ENCODE results near the gene CARNS1. TPM values are rescaled to one million over a fixed set of nuclear protein-coding genes. Genes with fewer than 3 reads are reported as not detected.

Gene CARNS1
- polyA plus RNA-seq, 1 donor from 2014 or later = not detected

GRCh38 chr11:67457453-67457852 lies 42.0 kb downstream of the CARNS1 start:
- no peaks in the 10 kb centered on the region for H4K20me1 ChIP-seq (ENCODE audit: insufficient read depth)
- no peaks in the 10 kb centered on the region for H3K9me3 ChIP-seq (ENCODE audit: low read length)
- no peak overlapping the region for H3K9ac ChIP-seq (ENCODE audit: low read length)
- H3K27me3 ChIP-seq (ENCODE audit: insufficient read depth, low read depth, low read length) = no peaks in the 10 kb centered on the region
- no peaks in the 10 kb centered on the region for H3K9me2 ChIP-seq (ENCODE audit: insufficient read depth, low read length)
- TF ChIP-seq MXI1 (conservative IDR thresholded peaks at IDR 0.05; ENCODE audit: poor library complexity, severe bottlenecking) = no peak
- TF ChIP-seq RAD21 (conservative IDR thresholded peaks at IDR 0.05) = no peak
- no peak for TF ChIP-seq TAF1 (IDR thresholded peaks at IDR 0.05; ENCODE audit: low read depth)
- TF ChIP-seq EP300 (conservative IDR thresholded peaks at IDR 0.05; ENCODE audit: poor library complexity, severe bottlenecking) = no peak
- no peak for TF ChIP-seq SMC3 (conservative IDR thresholded peaks at IDR 0.05; ENCODE audit: poor library complexity)
- TF ChIP-seq POLR2AphosphoS5 (IDR thresholded peaks at IDR 0.05) = no peak
- TF ChIP-seq REST (IDR thresholded peaks at IDR 0.05; ENCODE audit: borderline replicate concordance) = no peak
- TF ChIP-seq EZH2 (IDR thresholded peaks at IDR 0.05; ENCODE audit: borderline replicate concordance, insufficient read depth, low read length, poor library complexity, severe bottlenecking) = no peak
- TF ChIP-seq CTCF (IDR thresholded peaks at IDR 0.05; ENCODE audit: poor library complexity, severe bottlenecking) = no peak
- no peak overlapping the region for H3K27ac ChIP-seq (ENCODE audit: low read length)
- H3K36me3 ChIP-seq (ENCODE audit: insufficient read depth, low read length) = no peaks in the 10 kb centered on the region
- H3K4me2 ChIP-seq (ENCODE audit: low read length) = no peak overlapping the region
- no peak overlapping the region for H2AFZ ChIP-seq (ENCODE audit: low read depth, low read length)
- no peaks in the 10 kb centered on the region for H3F3A ChIP-seq (ENCODE audit: insufficient read depth, low read length, poor library complexity, severe bottlenecking)
- no peak overlapping the region for H3K4me3 ChIP-seq (ENCODE audit: low read length)
- no peaks in the 10 kb centered on the region for H3K79me2 ChIP-seq (replicated peaks; ENCODE audit: insufficient read depth, low read length)

GRCh38 chr11:67458266-67458665 lies 42.8 kb downstream of the CARNS1 start:
- H3K36me3 ChIP-seq (ENCODE audit: insufficient read depth, low read length) = no peaks in the 10 kb centered on the region
- H3K9ac ChIP-seq (ENCODE audit: low read length) = no peak overlapping the region
- no peak overlapping the region for H3K27ac ChIP-seq (ENCODE audit: low read length)
- no peaks in the 10 kb centered on the region for H4K20me1 ChIP-seq (ENCODE audit: insufficient read depth)
- TF ChIP-seq POLR2AphosphoS5 (IDR thresholded peaks at IDR 0.05) = no peak
- no peak for TF ChIP-seq TAF1 (IDR thresholded peaks at IDR 0.05; ENCODE audit: low read depth)
- TF ChIP-seq RAD21 (conservative IDR thresholded peaks at IDR 0.05) = no peak
- no peak for TF ChIP-seq EZH2 (IDR thresholded peaks at IDR 0.05; ENCODE audit: borderline replicate concordance, insufficient read depth, low read length, poor library complexity, severe bottlenecking)
- no peak for TF ChIP-seq SMC3 (conservative IDR thresholded peaks at IDR 0.05; ENCODE audit: poor library complexity)
- no peaks in the 10 kb centered on the region for H3K9me2 ChIP-seq (ENCODE audit: insufficient read depth, low read length)
- no peaks in the 10 kb centered on the region for H3K27me3 ChIP-seq (ENCODE audit: insufficient read depth, low read depth, low read length)
- no peaks in the 10 kb centered on the region for H3F3A ChIP-seq (ENCODE audit: insufficient read depth, low read length, poor library complexity, severe bottlenecking)
- no peak overlapping the region for H2AFZ ChIP-seq (ENCODE audit: low read depth, low read length)
- no peaks in the 10 kb centered on the region for H3K9me3 ChIP-seq (ENCODE audit: low read length)
- no peaks in the 10 kb centered on the region for H3K79me2 ChIP-seq (replicated peaks; ENCODE audit: insufficient read depth, low read length)
- H3K4me2 ChIP-seq (ENCODE audit: low read length) = no peak overlapping the region
- no peak overlapping the region for H3K4me3 ChIP-seq (ENCODE audit: low read length)

Measured in neural cell (in vitro differentiated cells).